Cardiac septum (tissue), 1 donor: Measurements from ENCODE around the gene CYP11A1. TPM values are rescaled to one million over a fixed set of nuclear protein-coding genes. Genes with fewer than 3 reads are reported as not detected.
"Not testable (repeated sequence)": the region's sequence is repeated elsewhere in the genome, so short reads cannot be mapped to it uniquely, and the experiment has no call there.

ENCODE experiments used
- DNase-seq: peaks from one replicate; pipeline ENCODE4 v3.0.0-alpha.2; 2020; ENCODE audit warnings: low spot score
- intact Hi-C: fragments of 100-400 bp; cut with DNase I; formaldehyde crosslinking; loops from one replicate; pipeline ENCODE4 v1.14.0; 2022
- total RNA-seq: library from RNA; stranded (reverse); fragmentation: NEBNext Ultra II Directional; extraction: Animal tissue kit (Norgen Biotek cat#: 25700); gene quantifications from one replicate; pipeline ENCODE4 v1.2.1, GENCODE V29; 2021
- donor health status: DM: no; HTN: no; CAD: no.

Gene CYP11A1
- total RNA-seq, 1 donor from 2014 or later = 2.5 TPM

GRCh38 chr15:74377831-74378766 lies 10.7 kb upstream of the CYP11A1 start:
- DNase-seq = no peak
- intact Hi-C loops = no loop called here

DNA sequence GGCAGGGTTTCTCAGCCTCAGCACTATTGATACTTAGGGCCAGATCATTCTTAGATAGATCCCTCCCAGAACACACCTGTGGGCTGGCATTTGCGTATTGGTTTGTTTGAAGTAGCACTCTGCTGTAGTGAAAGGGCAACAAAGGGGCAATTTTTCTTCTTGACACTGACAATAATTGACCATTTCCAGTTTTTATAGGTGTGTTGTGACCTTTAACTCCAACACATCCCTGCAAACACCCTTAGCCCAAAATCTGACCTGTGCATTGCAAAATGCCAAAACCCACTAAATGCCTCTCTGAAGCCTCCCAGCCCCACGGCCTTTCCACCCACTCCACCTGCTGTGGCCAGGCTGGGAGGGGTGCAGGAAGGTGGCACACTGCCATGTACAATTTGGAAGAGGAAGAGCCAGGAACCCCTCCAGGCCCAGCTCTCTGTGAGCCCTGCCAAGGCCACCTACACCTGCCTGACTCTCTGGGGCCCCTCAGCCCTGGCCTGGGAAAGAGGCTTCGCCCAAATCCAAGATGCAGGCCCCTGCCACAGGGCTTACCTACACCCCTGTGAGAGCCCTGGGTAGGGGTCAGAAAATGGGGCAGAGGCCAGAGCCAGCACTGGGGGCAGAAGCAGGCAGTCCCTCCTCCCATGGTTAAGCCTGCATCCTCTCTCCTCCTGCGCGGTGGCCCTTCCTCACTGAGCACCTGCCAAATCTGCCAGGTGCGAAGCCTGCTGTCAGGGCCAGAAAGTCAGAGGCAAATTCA lies 9.6 kb upstream of the CYP11A1 start:
- no peak for DNase-seq

GRCh38 chr15:74376226-74376625 lies 8.8 kb upstream of the CYP11A1 start:
- intact Hi-C loops = no loop called here
- DNase-seq = no peak

More for the DNA sequence above, 9.6 kb upstream of the CYP11A1 start:
- intact Hi-C loops = no loop called here

- intact Hi-C loops = loop anchor here (2.0 kb wide), 2 partner anchors 114 to 256 kb away; no protein-coding TSS in a partner anchor
Measured at GRCh38 chr15:74375303-74375693, 7.9 kb upstream of the CYP11A1 start.

GRCh38 chr15:74374648-74375302 lies 7.3 kb upstream of the CYP11A1 start:
- intact Hi-C loops = loop anchor here (2.0 to 5.0 kb wide), 3 partner anchors 114 to 393 kb away; no protein-coding TSS in a partner anchor
- peak; percentile 73 for DNase-seq

More at GRCh38 chr15:74375303-74375693, 7.9 kb upstream of the CYP11A1 start:
- peak; percentile 85 for DNase-seq

DNA sequence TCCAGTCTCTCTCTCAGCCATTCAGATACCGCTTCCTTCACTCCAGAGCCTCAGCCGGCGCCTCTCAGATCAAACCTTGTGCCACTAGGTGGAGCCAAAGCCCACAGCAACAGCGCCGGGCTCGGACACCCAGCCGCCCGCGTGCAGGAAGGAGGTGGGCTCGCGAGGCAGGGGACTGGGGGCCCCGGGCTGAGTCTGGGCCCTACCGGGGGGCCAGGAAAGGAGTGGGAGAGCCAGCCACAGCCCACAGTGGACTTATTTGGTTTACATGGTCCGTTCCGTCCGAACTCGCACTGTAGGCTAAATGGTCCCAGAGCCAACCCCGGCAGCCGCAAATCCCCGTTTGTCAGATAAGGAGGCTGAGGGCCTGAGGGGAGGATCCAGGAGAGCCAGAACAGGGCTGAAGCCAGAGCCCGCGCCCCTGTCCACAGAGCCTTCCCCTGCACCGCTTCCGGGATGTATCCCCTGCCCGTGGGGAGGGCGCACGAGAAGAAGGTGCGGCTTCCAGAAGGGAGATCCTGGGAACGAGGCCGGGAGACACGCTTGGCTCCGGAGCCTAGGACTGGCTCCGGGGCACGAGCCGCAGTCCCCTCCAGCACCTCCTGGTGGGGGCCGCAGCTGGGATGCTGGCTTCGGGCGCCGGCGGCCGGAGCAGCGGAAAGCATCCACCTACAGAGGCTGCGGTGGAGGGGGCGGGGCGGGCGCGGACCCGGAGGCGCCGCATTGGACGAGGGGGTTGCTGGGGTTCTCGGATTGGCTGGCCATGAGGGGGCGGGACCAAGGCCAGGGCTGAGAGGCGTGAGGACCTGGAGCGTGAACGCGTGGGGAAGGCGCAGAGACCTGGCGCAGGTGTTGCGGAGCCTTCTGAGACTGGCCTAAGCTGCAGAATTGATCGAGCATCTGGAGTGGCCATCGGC lies 6.5 kb upstream of the CYP11A1 start:
- DNase-seq = peak; percentile 95
- intact Hi-C loops = loop anchor here (2.0 to 5.0 kb wide), 3 partner anchors 115 to 393 kb away; no protein-coding TSS in a partner anchor

- intact Hi-C loops = loop anchor here (5.0 kb wide), 1 partner anchor 394 kb away; no protein-coding TSS in a partner anchor
Measured at GRCh38 chr15:74373056-74373650, 5.7 kb upstream of the CYP11A1 start.

GRCh38 chr15:74370471-74370870 lies 3.0 kb upstream of the CYP11A1 start:
- intact Hi-C loops = loop anchor here (5.0 kb wide), 1 partner anchor 397 kb away; no protein-coding TSS in a partner anchor
- peak; percentile 17 for DNase-seq

More at GRCh38 chr15:74373056-74373650, 5.7 kb upstream of the CYP11A1 start:
- DNase-seq = no peak

- DNase-seq = peak; percentile 55
- intact Hi-C loops = loop anchor here (5.0 kb wide), 1 partner anchor 398 kb away; no protein-coding TSS in a partner anchor
Measured at GRCh38 chr15:74369756-74370155, 2.3 kb upstream of the CYP11A1 start.

DNA sequence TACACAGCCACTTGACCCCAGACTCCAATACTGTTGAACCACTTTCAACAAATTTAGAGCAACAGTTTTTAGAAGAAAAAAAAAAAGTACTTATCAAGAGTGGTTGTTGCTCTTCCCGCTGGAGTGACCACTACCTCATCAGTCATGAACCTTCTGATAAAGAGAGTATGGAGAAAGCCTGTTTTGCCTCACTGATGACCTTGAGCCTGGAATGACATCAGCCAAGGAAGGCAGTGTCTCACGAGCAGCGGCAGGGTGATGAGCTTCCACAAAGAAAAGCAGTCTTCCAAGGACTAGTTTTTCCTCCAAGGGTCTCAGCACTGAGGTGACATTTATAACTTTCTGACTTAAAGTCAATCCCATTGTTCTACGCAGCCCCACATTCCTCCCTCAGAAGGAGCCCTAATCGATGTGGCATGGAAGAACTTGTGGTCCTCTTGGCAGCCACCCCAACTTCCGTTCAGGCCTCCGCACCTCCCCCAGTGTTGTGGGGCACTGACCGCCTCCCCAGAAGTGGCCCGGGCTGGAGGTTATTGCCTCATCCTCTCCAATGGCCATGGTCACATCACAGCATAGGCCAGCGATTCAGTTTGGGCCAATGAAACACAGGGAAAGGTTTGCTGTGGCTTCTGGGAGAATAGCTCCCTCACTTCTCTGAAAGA lies 1.8 kb upstream of the CYP11A1 start:
- DNase-seq = peak; percentile 59
- intact Hi-C loops = no loop called here

DNA sequence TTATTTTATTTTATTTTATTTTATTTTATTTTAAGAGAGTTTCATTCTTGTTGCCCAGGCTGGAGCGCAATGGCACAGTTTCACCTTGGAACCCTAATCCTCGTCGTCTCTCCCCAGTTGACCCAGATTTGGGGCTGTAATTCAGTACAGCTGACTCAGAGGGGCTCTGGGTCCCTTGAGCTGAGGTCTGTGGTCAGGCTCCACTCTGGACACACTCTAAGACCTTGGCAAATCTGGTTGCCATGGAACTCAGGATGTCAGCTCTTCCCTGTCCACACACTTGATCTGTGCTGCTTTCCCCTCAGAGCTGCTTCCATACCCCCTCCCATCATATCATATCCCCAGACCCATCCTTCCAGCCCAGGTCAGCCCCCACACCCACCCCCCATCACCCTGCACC lies 675 bp upstream of the CYP11A1 start:
- peak; percentile 39 for DNase-seq
- intact Hi-C loops = no loop called here

DNA sequence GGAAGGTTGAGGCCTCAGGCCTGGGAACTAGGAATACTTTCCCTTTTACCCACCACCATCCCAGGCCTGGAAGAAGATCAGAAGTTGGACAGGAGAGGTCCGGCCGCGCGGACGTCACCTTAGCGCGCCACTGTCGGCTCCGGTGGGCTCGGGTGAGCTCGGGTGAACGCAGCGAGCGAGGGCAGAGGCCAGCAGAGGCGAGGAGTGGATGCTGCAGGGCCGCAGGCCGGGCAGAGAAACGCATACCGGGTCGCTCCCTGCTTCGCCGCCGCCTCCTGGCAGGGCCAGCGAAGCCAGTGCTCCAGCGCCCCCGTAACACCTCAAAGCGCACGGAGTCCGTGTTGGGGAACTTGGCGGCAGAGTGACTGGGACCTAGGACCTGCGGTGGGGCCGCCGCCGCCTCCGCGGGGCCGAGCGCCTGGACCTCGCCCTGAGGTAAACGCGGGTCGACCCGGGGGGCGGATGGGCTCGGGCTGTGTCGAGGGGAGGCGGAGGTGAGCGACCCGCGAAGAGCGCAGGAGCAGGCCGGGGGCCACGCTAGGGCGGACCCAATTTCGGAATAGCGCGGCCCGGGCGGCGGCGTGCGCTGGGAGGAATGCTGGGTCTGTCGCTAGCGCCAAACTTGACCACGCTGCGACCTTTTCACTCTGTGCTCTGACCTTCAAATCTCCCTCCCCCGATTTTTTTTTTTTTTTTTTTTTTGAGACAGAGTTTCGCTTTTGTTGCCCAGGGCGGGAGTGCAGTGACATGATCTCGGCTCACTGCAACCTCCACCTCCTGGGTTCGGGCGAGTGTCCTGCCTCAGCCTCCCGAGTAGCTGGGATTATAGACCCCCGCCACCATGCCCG lies 1.6 kb downstream of the CYP11A1 start:
- peak; percentile 54 for DNase-seq
- intact Hi-C loops = no loop called here

DNA sequence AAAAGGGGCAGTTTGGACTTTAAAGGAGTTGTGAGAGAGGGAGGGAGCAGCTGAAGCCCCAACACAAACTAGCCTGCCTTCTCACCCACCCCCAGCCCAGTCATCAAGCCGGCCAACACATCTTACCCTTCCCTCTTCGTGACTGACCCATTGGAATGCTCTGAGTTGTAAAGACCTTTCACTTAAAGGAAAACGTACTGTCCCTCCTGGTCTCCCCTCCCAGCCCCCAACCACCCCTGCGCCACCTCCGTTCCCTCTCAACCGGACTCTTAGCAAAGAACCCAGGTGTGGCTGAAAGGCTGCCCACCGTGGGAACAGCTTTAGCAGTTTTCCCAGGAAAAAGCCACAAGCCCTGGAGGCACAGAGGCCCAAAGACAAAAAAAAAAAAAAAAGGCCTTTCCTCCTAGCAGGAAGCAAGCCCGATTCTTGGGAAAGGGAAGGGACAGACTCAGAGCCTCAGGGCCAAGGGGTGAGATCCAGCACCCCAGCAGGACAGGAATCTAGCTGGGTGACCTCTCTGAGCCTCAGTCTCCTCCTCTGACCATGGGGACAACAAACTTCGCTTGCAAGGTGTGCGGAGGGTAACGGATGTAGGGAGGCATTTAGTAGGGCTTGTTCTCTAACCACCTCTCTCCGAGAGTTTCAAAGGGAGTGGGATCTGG lies 2.4 kb downstream of the CYP11A1 start:
- no peak for DNase-seq
- intact Hi-C loops = no loop called here

DNA sequence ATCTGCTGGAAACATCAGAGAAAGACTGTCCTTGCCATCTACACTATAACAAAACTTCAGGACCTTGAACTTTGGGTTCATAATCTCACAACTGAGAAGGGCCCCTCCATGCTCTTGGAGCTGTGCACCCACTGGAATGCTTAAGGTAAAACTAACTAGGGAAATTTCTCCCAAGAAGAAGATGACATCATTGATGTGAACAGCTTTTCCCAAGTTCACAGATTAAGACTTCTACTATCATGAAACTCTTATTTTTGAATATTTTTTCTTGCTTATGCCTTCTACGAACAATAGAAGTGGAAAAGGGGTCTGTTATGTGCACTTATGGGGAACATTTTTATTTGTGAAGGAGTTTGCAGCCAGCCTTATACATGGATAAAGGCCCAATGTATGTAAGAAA lies 5.0 kb downstream of the CYP11A1 start:
- DNase-seq = no peak
- intact Hi-C loops = no loop called here

DNA sequence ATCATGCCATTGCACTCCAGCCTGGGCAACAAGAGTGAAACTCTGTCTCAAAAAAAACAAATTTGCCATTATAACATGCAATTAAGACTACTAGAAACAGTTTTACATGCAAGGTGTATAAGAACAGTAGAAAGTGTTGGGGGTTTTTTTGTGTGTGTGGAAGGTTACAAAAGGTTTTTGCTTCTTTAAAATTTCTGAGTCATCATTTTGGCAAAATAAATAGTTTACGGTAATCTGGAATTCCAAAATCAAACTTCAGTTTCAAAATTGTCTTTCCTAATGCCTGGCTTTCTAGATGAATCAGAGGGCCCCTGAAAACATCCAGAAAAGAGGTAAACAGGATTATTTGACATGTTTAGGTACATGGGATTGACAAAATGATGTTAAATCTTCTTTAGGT lies 6.6 kb downstream of the CYP11A1 start:
- intact Hi-C loops, DNase-seq: not testable (repeated sequence)

GRCh38 chr15:74359376-74359775 lies 8.1 kb downstream of the CYP11A1 start:
- DNase-seq = peak; percentile 17
- intact Hi-C loops = not testable (repeated sequence)
